Hematopoietic multipotent progenitor cell (in vitro differentiated cells): Measurements from ENCODE around the gene CPED1. TPM values are rescaled to one million over a fixed set of nuclear protein-coding genes. Genes with fewer than 3 reads are reported as not detected.

Experiments used
- DNase-seq, 3 donors: peaks; one replicate each; pipeline ENCODE4 v3.0.0-alpha.2; 2011 to 2015; ENCODE audit warnings: low read depth in 2 of 3, low spot score in 2 of 3
- small RNA-seq: library from RNA; depleted of rRNA; stranded (forward); fragments of <200 nt; gene quantifications from one replicate; pipeline ENCODE3, GENCODE V24; 2012
- total RNA-seq: library from RNA; depleted of rRNA; stranded (reverse); fragments of >200 nt; gene quantifications from one replicate; pipeline ENCODE4 v1.2.3, GENCODE V29; 2012

Gene CPED1
- total RNA-seq, 1 donor = 9.2 TPM

DNA sequence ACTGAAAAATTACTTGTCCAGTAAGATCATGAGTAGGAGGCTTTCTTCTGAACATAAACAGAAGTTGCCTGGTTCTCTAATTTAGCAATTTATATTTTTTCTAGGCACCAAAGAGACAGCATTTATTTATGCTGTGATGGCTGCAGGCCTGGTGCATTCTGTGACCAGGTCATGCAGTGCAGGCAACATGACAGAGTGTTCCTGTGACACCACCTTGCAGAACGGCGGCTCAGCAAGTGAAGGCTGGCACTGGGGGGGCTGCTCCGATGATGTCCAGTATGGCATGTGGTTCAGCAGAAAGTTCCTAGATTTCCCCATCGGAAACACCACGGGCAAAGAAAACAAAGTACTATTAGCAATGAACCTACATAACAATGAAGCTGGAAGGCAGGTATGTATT lies 343.1 kb downstream of the CPED1 start:
- DNase-seq = no peak

DNA sequence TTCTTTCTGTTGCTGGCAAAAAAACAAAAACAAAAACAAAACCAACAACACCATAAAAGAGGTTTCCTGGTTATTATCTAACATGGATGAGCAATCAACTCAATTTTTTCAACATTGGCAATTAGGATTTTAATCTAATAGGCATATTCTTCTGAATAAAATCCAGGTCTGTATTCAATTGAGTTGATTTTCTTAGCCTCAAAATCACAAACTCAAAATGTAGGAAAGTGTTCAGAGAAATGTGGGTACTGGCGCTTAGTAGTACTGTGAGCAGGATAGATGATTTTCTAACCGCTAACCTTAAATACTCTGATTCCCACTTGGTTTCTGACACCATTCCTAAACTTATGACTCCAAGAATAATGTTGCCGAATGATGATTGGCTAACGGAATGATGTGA lies 345.9 kb downstream of the CPED1 start:
- no peak for DNase-seq

DNA sequence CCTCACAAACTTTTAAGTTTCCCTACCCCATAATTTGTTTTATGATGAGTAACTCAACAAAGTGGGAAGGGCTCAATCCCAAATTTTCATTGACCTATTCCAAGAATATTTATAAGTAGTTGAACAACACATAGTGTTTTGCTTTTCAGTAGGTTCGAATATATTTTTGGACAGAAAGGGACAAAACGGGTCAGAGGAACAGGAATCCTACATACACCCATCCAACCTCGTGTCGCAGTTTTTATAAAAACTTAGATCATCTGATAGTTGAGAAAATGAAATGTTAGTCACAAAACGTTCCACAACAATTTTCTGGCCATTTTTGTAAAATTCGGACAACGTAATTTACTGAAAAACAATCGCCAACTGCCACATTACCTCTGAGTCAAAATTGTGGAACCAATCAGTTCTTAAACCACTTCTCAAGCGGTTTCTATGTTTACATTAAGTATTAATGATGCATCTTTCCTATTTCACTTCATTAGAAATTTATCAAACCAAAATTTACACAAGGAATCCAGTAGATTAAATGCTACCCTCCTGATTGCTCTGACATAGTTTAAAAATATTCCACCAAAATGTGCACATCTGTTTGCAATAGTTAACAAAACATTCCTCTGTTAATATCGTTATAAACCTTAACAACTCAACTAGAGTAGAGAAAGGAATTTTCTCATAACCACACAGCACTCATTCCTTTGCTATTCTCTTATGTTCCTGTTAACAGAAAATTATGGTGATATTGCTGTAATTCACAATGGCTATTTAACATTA lies 346.6 kb downstream of the CPED1 start:
- DNase-seq = no peak

DNA sequence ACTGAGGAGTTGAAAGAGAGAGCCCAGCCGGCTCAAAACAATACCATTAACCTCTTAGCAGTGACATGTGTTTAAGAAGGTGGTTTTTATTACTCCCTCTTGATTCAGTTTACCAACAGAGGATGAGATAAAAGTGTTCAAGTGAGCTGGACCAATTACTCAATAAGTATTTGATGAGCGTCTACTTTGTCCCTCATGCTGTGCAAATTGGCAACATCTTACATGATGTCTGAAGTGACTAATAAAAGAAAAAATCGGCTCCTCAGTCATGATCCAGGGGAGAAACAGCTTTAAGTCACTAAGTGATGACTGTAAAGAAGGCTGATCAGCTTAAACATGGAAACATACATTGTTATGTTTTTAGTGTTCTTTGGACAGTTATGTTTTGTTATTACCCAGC lies 348.1 kb downstream of the CPED1 start:
- no peak for DNase-seq

- no peak for DNase-seq
Observed at GRCh38 chr7:121337398-121337797, 348.9 kb downstream of the CPED1 start.

- no peak for DNase-seq
Observed at GRCh38 chr7:121339082-121339481, 350.6 kb downstream of the CPED1 start.

DNA sequence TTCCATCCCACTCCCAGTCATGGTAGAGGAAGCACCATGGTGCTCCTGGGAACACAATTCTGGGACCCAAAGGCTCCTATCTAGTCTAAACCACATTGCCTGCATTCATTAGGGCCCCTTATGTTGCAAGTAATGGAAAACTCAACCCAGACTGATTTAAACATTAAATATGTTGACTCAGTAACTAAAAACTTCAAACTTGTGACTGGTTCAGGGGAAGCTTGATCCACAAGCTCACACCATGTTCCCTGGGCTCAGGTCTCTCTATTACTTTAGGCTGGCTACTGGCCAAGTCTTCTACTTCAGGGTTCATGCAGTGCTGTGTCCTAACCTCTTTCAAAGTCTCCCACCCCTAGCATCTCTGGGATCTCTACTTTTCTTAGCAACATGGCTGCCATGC lies 353.4 kb downstream of the CPED1 start:
- no peak for DNase-seq

GRCh38 chr7:121342631-121343030 lies 354.1 kb downstream of the CPED1 start:
- no peak for DNase-seq

DNA sequence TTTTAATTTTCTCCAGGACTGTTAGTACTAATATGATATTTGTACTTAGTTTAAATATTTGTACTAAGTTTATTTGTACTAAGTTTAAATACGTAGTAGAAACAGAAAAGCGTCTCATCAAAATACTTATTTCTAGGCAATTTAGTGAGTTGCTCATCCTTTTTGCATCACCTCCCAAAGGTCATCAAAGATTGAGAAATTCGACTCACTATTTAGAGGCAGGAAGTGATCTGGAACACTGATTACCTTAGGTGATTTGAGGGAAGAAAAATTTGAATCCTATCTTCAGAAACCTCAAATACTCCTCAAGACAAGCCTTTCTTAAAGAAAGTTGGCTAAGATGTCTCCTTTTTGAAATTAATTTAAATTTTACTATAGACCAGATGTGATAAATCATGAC lies 354.8 kb downstream of the CPED1 start:
- no peak for DNase-seq

DNA sequence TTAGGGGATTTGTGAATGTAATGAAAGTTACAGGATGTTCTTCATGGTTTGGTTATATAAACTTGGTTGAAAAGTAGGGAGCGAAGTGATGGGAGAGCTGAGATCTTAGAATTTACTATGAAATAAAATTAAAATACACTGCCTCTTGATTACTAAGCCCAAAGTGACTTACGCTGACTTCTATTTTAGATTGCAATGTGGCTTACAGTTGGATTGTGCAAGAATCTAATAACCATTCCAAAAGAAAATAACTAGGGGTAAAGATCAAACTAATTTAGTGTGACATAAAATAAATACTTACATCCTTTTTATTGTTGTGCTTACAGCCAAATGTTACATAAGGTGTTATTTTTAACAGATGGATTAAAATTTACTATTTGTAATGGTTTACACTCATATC lies 355.6 kb downstream of the CPED1 start:
- no peak for DNase-seq

DNA sequence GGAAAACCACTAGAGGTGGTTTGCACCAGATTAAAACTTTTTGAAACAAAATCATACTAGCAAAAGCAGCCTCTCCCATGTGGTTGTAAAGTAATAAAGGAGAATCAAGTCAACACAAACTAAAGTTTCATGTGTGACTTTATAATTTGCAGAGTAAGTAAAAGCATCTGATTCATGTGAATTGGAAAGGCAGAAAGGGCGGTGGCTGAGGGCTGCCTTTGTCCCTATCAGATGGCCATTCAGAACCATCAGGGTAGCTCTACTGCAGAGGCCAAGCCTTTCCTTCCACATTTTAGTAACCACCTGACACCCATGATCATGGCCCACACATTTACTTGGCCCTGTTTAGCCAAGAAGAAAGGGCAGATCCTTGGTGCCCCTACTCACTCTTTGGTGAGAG lies 356.0 kb downstream of the CPED1 start:
- no peak for DNase-seq

Small RNA genes lying within 50 kb of the gene (small RNA-seq; reads per million reads assigned to genes)
- gene HMGN1P18 (not detected), gene RNA5SP240 (not detected), gene RNA5SP241 (not detected), gene RNU6-517P (not detected)

Other genes starting within 250 kb of the CPED1 start
- gene TSPAN12, start 130.6 kb upstream of the CPED1 start, total RNA-seq = 0.81 TPM
- gene ING3, start 37.9 kb upstream of the CPED1 start, total RNA-seq = 11.3 TPM